ENCODE data around the gene SAMD4A.

The SAMD4A gene

DNA sequence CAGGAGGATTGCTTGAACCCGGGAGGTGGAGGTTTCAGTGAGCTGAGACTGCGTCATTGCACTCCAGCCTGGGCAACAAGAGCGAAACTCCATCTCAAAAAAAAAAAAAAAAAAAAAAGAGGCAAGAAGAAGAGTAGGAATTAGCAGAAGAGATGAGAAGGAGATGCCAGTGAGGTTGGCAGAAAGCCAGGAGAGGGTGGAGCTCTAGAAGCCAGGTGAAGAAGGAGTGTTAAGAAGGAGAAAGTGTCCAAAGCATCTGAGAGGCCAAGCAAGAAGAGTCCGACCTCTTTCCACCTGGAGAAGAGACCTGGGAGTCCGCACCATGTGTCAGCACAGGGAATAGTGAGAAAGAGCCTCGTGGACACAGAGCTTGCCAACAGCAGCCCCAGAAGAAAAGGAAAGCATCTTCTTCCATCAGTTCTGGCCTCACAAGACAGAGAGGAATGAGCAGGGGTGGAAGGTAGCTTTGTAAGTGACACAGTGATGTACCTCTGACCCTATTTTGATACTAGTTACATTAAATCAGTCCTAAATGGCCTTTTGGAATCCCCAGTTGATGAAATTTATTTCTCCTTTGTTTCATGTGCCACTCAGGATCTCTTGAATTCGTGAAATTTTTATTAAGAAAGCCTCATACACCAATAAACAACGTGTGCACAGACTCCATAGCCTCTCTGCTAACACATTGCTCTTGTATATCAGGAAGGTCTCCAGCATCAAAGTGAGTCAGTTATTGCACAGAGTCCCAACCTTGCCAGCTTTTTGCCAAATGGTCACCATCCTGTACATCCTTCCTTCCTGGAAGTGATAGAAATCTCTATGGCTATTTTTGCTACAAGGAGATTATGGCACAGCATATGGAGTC, 70.6 kb downstream of the SAMD4A start:
- no peak for DNase-seq (ENCODE audit: low read depth in 2 of 2)
- TF ChIP-seq, protein P1, sequence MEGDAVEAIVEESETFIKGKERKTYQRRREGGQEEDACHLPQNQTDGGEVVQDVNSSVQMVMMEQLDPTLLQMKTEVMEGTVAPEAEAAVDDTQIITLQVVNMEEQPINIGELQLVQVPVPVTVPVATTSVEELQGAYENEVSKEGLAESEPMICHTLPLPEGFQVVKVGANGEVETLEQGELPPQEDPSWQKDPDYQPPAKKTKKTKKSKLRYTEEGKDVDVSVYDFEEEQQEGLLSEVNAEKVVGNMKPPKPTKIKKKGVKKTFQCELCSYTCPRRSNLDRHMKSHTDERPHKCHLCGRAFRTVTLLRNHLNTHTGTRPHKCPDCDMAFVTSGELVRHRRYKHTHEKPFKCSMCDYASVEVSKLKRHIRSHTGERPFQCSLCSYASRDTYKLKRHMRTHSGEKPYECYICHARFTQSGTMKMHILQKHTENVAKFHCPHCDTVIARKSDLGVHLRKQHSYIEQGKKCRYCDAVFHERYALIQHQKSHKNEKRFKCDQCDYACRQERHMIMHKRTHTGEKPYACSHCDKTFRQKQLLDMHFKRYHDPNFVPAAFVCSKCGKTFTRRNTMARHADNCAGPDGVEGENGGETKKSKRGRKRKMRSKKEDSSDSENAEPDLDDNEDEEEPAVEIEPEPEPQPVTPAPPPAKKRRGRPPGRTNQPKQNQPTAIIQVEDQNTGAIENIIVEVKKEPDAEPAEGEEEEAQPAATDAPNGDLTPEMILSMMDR (IDR thresholded peaks at IDR 0.05; ENCODE audit: low read depth, low read length): no peak
- H3K4me3 ChIP-seq (replicated peaks in 1 of 2; ENCODE audit: low read depth in 2 of 2, low read length in 2 of 2): no peak overlapping the region

DNA sequence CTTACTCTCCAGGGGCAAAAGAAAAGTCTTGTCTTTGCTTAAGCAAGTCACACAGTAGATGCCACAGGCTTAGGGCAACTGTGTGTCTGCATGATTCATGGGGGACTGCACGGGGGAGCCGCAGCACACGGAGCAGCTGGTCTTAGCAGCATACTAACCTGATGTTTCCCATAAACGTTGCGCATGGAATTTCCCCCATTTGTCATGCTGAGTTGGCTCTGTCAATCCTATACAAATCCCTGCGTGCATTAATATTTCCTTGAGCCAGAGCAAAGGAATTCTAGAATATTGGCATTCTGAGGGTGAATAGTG, 71.2 kb downstream of the SAMD4A start:
- TF ChIP-seq, protein P1 (IDR thresholded peaks at IDR 0.05; ENCODE audit: low read depth, low read length): no peak
- DNase-seq (ENCODE audit: low read depth in 2 of 2): peak; percentile 63 to 81
- H3K4me3 ChIP-seq (replicated peaks in 1 of 2; ENCODE audit: low read depth in 2 of 2, low read length in 2 of 2): no peak overlapping the region

DNA sequence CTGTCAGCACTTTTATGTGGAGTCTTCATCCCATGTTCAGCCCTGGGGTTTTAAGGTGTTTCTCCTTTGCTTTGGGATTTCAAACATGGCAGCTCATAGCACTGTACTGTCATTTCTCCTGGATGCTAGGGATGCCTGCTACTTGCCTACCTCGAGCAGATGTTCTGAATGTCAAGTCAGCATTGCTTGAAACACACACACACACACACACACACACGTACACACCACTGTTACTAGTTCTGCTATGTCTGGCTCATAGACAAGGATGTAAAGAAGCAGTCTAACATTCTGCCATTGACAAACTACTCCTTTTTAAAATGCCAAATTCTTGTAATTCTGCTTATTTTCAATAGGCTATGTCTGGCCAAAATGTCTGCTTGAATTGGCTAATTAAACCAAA, 72.7 kb downstream of the SAMD4A start:
- no peak for DNase-seq (ENCODE audit: low read depth in 2 of 2)
- no peak overlapping the region for H3K4me3 ChIP-seq (replicated peaks in 1 of 2; ENCODE audit: low read depth in 2 of 2, low read length in 2 of 2)
- TF ChIP-seq, protein P1 (IDR thresholded peaks at IDR 0.05; ENCODE audit: low read depth, low read length): no peak

DNA sequence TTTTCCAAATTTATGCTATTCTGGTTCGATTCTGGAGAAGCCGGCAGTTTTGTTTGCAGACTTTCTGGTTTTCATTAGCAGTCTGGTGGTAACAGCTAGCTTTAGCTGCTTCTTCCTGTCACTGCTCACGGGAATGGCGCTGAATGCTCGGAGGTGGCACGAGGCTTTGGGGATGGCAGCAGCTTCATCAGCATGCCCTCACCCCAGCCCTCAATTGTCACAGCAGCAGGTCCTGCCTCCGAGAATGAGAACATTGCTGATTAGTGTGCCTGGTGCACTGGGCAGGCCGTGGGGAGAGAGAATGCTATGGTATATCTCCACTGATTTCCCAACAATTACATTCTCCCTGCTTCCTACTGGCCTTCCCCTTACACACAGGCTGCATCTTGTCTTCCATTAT, 73.6 kb downstream of the SAMD4A start:
- H3K4me3 ChIP-seq (replicated peaks in 1 of 2; ENCODE audit: low read depth in 2 of 2, low read length in 2 of 2): no peak overlapping the region
- DNase-seq (ENCODE audit: low read depth in 2 of 2): no peak
- TF ChIP-seq, protein P1 (IDR thresholded peaks at IDR 0.05; ENCODE audit: low read depth, low read length): no peak

DNA sequence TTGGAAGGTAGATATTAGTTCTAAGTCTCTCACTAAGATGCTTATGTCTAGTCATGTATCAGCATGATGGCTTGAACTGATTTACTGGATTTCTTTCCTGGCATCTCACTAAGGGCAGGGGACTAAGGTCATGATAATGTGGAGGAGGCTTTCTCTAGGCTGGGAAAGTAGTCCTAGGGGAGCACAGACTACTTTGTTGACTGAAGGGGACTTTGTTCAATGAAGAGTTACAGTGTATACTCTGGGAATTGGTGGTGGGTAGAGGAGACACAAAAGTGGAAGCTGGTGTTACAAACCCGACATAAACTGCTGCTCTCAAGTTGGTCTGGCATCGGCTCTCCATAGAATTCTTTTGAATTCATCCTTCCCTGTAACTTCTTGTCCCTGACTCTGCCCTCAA, 75.2 kb downstream of the SAMD4A start:
- H3K4me3 ChIP-seq (replicated peaks in 1 of 2; ENCODE audit: low read depth in 2 of 2, low read length in 2 of 2): no peak overlapping the region
- TF ChIP-seq, protein P1 (IDR thresholded peaks at IDR 0.05; ENCODE audit: low read depth, low read length): no peak
- DNase-seq (ENCODE audit: low read depth in 2 of 2): no peak

DNA sequence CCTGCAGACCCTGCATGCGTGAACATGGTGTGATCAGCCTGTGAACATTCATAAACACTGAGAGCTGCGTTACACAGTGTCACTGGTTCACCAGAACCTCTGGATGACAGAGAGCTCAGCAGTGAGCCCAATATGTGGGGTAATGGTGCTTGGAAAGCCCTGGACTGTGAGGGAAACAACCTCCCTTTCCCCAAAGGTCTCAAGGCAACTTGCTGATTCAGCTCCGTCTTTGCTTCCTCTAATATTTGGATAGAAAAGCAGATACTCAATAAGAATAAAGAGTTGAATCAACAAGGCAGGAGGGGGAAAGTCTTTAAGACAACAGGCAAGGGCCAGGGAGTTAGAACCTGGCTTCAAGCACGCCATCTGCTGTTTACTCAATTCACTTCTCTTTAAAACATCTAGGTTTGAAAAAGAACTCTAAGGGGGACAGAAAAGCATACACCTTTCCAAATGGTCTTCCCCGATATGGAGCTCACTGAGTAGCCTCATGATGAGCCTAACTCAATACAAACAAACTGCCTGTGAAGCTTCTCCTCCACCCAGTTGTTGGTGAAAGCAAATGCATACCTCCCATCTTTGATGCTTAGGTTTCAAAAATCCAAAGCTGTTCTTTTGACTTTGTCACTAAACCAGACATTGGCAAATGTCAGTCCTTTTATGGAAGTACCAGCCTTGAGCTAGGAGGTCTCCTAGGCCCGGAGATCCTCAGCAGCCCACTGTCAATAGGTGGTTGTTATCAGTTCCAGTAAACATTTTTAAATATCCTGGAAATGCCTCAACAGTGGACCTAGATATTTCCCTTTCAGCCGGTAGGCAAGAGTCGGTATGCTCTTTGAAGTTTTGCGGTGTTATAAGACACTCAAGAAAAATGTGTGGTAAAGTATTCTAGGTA, 76.1 kb downstream of the SAMD4A start:
- H3K4me3 ChIP-seq (replicated peaks in 1 of 2; ENCODE audit: low read depth in 2 of 2, low read length in 2 of 2): no peak overlapping the region
- peak; percentile 48 to 65 for DNase-seq (ENCODE audit: low read depth in 2 of 2)
- TF ChIP-seq, protein P1 (IDR thresholded peaks at IDR 0.05; ENCODE audit: low read depth, low read length): peak; percentile 27
